Measurements from ENCODE around the gene WDR26. TPM values are rescaled to one million over a fixed set of nuclear protein-coding genes. Genes with fewer than 3 reads are reported as not detected.

Gene WDR26
- total and polyA plus RNA-seq, 8 donors, result 17.6 to 40.9 (median 22.1) TPM

DNA sequence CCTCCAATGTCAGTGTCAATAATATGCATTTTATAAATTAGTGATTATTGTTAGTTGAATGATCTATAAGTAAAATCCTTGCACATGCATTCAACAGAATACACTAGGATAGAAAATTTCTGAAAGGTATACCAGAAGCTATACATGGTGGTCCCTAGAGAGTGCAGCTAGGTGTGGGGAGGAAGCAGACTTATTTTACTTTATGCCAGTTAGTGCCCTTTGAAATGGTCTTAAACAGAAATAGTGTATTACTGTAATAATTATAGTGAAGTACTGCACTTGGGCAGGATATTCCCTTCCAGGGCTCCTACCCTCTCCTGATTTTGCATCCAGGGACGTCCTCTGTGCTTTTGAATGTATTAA is 23.2 kb upstream of the WDR26 start:
- H3K4me3 ChIP-seq, result no peak overlapping the region
- FAIRE-seq (no peak), DNase-seq (no peak), ATAC-seq (no peak)
- no peaks in the 10 kb centered on the region for H3K27me3 ChIP-seq
- TF ChIP-seq, protein P1, sequence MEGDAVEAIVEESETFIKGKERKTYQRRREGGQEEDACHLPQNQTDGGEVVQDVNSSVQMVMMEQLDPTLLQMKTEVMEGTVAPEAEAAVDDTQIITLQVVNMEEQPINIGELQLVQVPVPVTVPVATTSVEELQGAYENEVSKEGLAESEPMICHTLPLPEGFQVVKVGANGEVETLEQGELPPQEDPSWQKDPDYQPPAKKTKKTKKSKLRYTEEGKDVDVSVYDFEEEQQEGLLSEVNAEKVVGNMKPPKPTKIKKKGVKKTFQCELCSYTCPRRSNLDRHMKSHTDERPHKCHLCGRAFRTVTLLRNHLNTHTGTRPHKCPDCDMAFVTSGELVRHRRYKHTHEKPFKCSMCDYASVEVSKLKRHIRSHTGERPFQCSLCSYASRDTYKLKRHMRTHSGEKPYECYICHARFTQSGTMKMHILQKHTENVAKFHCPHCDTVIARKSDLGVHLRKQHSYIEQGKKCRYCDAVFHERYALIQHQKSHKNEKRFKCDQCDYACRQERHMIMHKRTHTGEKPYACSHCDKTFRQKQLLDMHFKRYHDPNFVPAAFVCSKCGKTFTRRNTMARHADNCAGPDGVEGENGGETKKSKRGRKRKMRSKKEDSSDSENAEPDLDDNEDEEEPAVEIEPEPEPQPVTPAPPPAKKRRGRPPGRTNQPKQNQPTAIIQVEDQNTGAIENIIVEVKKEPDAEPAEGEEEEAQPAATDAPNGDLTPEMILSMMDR (IDR thresholded peaks at IDR 0.05), result no peak
- H3K27ac ChIP-seq, result no peak overlapping the region
- H3K4me1 ChIP-seq, result peaks cover 0 to 3% (median 0%) of the 10 kb centered on the region in 3 donors
- H3K9me3 ChIP-seq, result no peaks in the 10 kb centered on the region
- H3K36me3 ChIP-seq, result no peaks in the 10 kb centered on the region
- intact Hi-C loops (cut with DNase I), result no loop called here
- WGBS, 2 donors, result 69 to 75% methylated on average over 1 of the region's 1 CpG

DNA sequence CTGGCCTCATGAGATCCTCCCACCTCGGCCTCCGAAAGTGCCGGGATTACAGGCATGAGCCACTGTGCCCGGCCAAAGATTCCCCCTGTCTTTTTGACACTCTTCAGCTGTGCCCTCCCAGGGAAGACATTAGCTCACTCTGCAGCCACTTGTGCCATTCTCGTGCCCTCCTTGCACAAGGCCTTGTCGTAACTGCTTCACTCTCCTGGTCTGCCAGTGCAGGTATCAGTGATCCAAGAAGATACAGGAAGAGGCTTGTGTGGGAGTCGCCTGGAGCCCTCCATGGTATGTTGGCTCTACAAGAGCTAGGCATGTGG is 22.0 kb upstream of the WDR26 start:
- H3K27ac ChIP-seq, result peak overlapping the region in 3 of 4 donors; percentile 33 to 42 (median 40)
- WGBS, 2 donors, result 88 to 89% methylated on average over 7 of the region's 7 CpGs
- H3K4me1 ChIP-seq, result peaks cover 0 to 3% (median 0%) of the 10 kb centered on the region in 3 donors
- H3K4me3 ChIP-seq, result no peak overlapping the region
- DNase-seq (no peak), FAIRE-seq (no peak), ATAC-seq (no peak)
- intact Hi-C loops (cut with DNase I), result no loop called here
- TF ChIP-seq, protein P1 (IDR thresholded peaks at IDR 0.05), result no peak
- H3K27me3 ChIP-seq, result no peaks in the 10 kb centered on the region
- H3K9me3 ChIP-seq, result no peaks in the 10 kb centered on the region
- H3K36me3 ChIP-seq, result no peaks in the 10 kb centered on the region

DNA sequence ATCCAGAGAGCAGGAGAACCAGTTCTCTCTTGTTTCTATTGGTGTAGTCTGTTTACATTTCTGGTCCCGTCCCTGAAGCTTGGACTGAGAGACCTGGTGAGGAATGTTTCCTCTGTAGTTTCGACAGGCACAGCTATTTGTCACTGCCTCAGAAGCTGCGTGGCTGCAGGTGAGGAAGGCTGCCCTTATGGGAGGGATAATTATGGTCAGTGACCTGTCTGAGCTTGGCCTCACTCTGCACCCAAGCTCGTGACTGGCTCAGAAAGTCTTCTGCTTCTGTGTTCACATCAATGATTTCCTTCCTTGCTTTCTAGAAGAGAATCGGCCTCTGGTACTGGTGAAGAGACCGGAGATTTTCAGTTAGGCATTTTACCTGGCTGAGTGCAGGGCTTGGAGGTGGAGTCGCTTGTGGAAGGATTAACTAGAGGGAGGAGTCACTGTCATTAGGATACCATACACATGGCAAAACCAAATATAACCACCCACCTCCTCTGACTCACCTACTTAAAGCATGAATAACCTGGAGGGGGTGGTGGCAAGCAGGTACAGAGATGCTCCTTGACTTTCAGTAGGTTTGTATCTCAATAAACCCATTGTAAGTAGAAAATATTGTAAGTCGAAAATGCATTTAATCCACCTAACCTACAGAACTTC is 19.9 kb upstream of the WDR26 start:
- peak overlapping the region in 3 of 4 donors; percentile 40 to 71 (median 63) for H3K27ac ChIP-seq
- ATAC-seq (peak; percentile 68 to 86 (median 76)), FAIRE-seq (no peak), DNase-seq (peak in 2 of 6 donors; percentile 42 to 57)
- intact Hi-C loops (cut with DNase I), result no loop called here
- TF ChIP-seq, protein P1 (IDR thresholded peaks at IDR 0.05), result no peak
- H3K4me1 ChIP-seq, result peaks cover 0 to 3% (median 0%) of the 10 kb centered on the region in 3 donors
- H3K27me3 ChIP-seq, result no peaks in the 10 kb centered on the region
- WGBS, 2 donors, result 41 to 46% methylated on average over 8 of the region's 8 CpGs
- H3K4me3 ChIP-seq, result no peak overlapping the region
- no peaks in the 10 kb centered on the region for H3K9me3 ChIP-seq
- no peaks in the 10 kb centered on the region for H3K36me3 ChIP-seq

DNA sequence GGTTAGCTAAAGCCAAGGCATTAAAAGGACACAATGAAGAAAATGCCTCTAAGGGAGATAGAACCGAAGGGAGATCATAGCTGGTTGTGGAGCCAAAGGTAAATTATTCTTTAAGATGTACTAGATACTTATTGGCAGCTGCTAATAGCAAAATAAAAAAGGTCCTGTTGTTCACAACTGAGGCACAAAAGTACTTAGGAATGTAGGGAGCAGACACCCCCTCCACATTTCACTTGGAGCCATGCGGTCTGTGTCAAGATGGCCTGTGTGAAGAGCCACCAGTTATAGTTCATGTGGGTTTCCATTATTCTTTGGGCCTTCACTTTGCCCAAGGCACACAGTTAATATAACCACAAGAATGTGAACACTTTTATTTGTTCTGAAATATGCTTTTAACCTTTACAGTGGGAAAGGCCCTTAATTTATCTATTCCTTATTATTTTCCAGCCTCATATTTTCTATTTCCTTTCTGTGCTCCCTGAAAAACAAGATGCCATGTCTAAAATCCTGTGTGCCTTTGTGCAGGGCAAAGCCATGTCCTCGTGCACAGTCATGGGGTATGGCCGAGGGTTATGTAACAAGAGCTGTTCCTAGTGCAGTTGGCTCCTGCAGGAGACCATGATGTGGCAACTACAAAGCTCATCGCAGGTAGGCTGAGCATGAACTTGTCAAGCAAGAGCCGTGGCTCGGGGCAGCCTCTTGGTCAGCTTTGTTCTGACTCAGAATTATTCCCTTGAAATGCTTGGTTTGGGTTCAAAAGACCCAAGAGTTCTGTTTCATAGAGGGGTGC is 16.2 kb upstream of the WDR26 start:
- 87 to 93% methylated on average over 7 of the region's 7 CpGs for WGBS, 2 donors

More for the DNA sequence above, 16.2 kb upstream of the WDR26 start:
- no peak for ATAC-seq
- DNase-seq, result no peak
- Histone ChIP-seq H3K27me3 (no peaks in the 10 kb centered on the region), H3K4me1 (peaks cover 0 to 3% (median 0%) of the 10 kb centered on the region in 3 donors), H3K36me3 (no peaks in the 10 kb centered on the region), H3K4me3 (no peak overlapping the region), H3K27ac (no peak overlapping the region), H3K9me3 (no peaks in the 10 kb centered on the region)
- FAIRE-seq, result no peak
- TF ChIP-seq, protein P1 (IDR thresholded peaks at IDR 0.05), result no peak
- intact Hi-C loops (cut with DNase I), result no loop called here
